Measurements from ENCODE around the gene VSTM2L. TPM values are rescaled to one million over a fixed set of nuclear protein-coding genes. Genes with fewer than 3 reads are reported as not detected.

The VSTM2L gene
- total RNA-seq, 1 donor from 2014 or later, result 14.1 TPM

- Histone ChIP-seq H3K36me3 (peaks cover 38% of the 10 kb centered on the region), H3K9me3 (no peaks in the 10 kb centered on the region), H3K27ac (no peak overlapping the region), H3K4me1 (no peaks in the 10 kb centered on the region), H3K27me3 (ENCODE audit: low read depth) (no peaks in the 10 kb centered on the region), H3K4me3 (no peak overlapping the region)
- DNase-seq, result no peak
- no peak for TF ChIP-seq CTCF (IDR thresholded peaks at IDR 0.05)
- intact Hi-C loops (cut with DNase I), result no loop called here
- ATAC-seq, result no peak
Measured at GRCh38 chr20:37875460-37876175, 27.3 kb upstream of the VSTM2L start.

- ATAC-seq, result no peak
- no peaks in the 10 kb centered on the region for H3K27me3 ChIP-seq (ENCODE audit: low read depth)
- no peaks in the 10 kb centered on the region for H3K4me1 ChIP-seq
- H3K27ac ChIP-seq, result no peak overlapping the region
- no peak overlapping the region for H3K4me3 ChIP-seq
- intact Hi-C loops (cut with DNase I), result no loop called here
- DNase-seq, result no peak
- peaks cover 29% of the 10 kb centered on the region for H3K36me3 ChIP-seq
- H3K9me3 ChIP-seq, result no peaks in the 10 kb centered on the region
- no peak for TF ChIP-seq CTCF (IDR thresholded peaks at IDR 0.05)
Measured at GRCh38 chr20:37876863-37877262, 26.1 kb upstream of the VSTM2L start.

- Histone ChIP-seq H3K4me3 (no peak overlapping the region), H3K27ac (no peak overlapping the region), H3K9me3 (no peaks in the 10 kb centered on the region), H3K27me3 (ENCODE audit: low read depth) (no peaks in the 10 kb centered on the region), H3K4me1 (no peaks in the 10 kb centered on the region), H3K36me3 (peaks cover 17% of the 10 kb centered on the region)
- no peak for TF ChIP-seq CTCF (IDR thresholded peaks at IDR 0.05)
- DNase-seq, result no peak
- no peak for ATAC-seq
- intact Hi-C loops (cut with DNase I), result no loop called here
Measured at GRCh38 chr20:37877832-37878772, 24.8 kb upstream of the VSTM2L start.

- no peak for DNase-seq
Measured at GRCh38 chr20:37878835-37879599, 23.9 kb upstream of the VSTM2L start.

More at GRCh38 chr20:37878835-37879599, 23.9 kb upstream of the VSTM2L start:
- peaks cover under 1% of the 10 kb centered on the region for H3K27me3 ChIP-seq (ENCODE audit: low read depth)
- intact Hi-C loops (cut with DNase I), result no loop called here
- ATAC-seq, result no peak
- H3K4me1 ChIP-seq, result no peaks in the 10 kb centered on the region
- H3K4me3 ChIP-seq, result no peak overlapping the region
- H3K27ac ChIP-seq, result no peak overlapping the region
- peaks cover 7% of the 10 kb centered on the region for H3K36me3 ChIP-seq
- TF ChIP-seq CTCF (IDR thresholded peaks at IDR 0.05), result no peak
- H3K9me3 ChIP-seq, result no peaks in the 10 kb centered on the region

Measured in lower lobe of right lung (tissue), 2 donors.